ENCODE results near the gene ZNF438.

Gene ZNF438

GRCh38 chr10:30897547-30897946, 134.1 kb downstream of the ZNF438 start:
- in situ Hi-C loops (cut with MboI; ENCODE audit: low sequenced_read_pairs): no loop called here

GRCh38 chr10:30897048-30897447, 134.6 kb downstream of the ZNF438 start:
- in situ Hi-C loops (cut with MboI; ENCODE audit: low sequenced_read_pairs): no loop called here

- in situ Hi-C loops (cut with MboI; ENCODE audit: low sequenced_read_pairs): no loop called here
Observed at GRCh38 chr10:30894221-30894620, 137.4 kb downstream of the ZNF438 start.

GRCh38 chr10:30893208-30893607, 138.5 kb downstream of the ZNF438 start:
- in situ Hi-C loops (cut with MboI; ENCODE audit: low sequenced_read_pairs): no loop called here

GRCh38 chr10:30887839-30888238, 143.8 kb downstream of the ZNF438 start:
- in situ Hi-C loops (cut with MboI; ENCODE audit: low sequenced_read_pairs): no loop called here

- in situ Hi-C loops (cut with MboI; ENCODE audit: low sequenced_read_pairs): no loop called here
Observed at GRCh38 chr10:30885423-30885822, 146.2 kb downstream of the ZNF438 start.

GRCh38 chr10:30883751-30884150, 147.9 kb downstream of the ZNF438 start:
- in situ Hi-C loops (cut with MboI; ENCODE audit: low sequenced_read_pairs): no loop called here

- in situ Hi-C loops (cut with MboI; ENCODE audit: low sequenced_read_pairs): no loop called here
Observed at GRCh38 chr10:30883116-30883515, 148.5 kb downstream of the ZNF438 start.

- in situ Hi-C loops (cut with MboI; ENCODE audit: low sequenced_read_pairs): no loop called here
Observed at GRCh38 chr10:30882281-30882680, 149.4 kb downstream of the ZNF438 start.

- in situ Hi-C loops (cut with MboI; ENCODE audit: low sequenced_read_pairs): no loop called here
Observed at GRCh38 chr10:30878920-30879319, 152.7 kb downstream of the ZNF438 start.

- in situ Hi-C loops (cut with MboI; ENCODE audit: low sequenced_read_pairs): no loop called here
Observed at GRCh38 chr10:30877111-30877510, 154.6 kb downstream of the ZNF438 start.

GRCh38 chr10:30873411-30873810, 158.3 kb downstream of the ZNF438 start:
- in situ Hi-C loops (cut with MboI; ENCODE audit: low sequenced_read_pairs): no loop called here

- in situ Hi-C loops (cut with MboI; ENCODE audit: low sequenced_read_pairs): no loop called here
Observed at GRCh38 chr10:30870896-30871295, 160.8 kb downstream of the ZNF438 start.

GRCh38 chr10:30869566-30869965, 162.1 kb downstream of the ZNF438 start:
- in situ Hi-C loops (cut with MboI; ENCODE audit: low sequenced_read_pairs): no loop called here

GRCh38 chr10:30868611-30869010, 163.1 kb downstream of the ZNF438 start:
- in situ Hi-C loops (cut with MboI; ENCODE audit: low sequenced_read_pairs): no loop called here

GRCh38 chr10:30866896-30867295, 164.8 kb downstream of the ZNF438 start:
- in situ Hi-C loops (cut with MboI; ENCODE audit: low sequenced_read_pairs): no loop called here

- in situ Hi-C loops (cut with MboI; ENCODE audit: low sequenced_read_pairs): no loop called here
Observed at GRCh38 chr10:30865141-30865926, 166.3 kb downstream of the ZNF438 start.

- in situ Hi-C loops (cut with MboI; ENCODE audit: low sequenced_read_pairs): no loop called here
Observed at GRCh38 chr10:30863516-30864210, 168.0 kb downstream of the ZNF438 start.

GRCh38 chr10:30862486-30862885, 169.2 kb downstream of the ZNF438 start:
- in situ Hi-C loops (cut with MboI; ENCODE audit: low sequenced_read_pairs): no loop called here

GRCh38 chr10:30861976-30862375, 169.7 kb downstream of the ZNF438 start:
- in situ Hi-C loops (cut with MboI; ENCODE audit: low sequenced_read_pairs): no loop called here

- in situ Hi-C loops (cut with MboI; ENCODE audit: low sequenced_read_pairs): no loop called here
Observed at GRCh38 chr10:30861221-30861620, 170.4 kb downstream of the ZNF438 start.

GRCh38 chr10:30858499-30858898, 173.2 kb downstream of the ZNF438 start:
- in situ Hi-C loops (cut with MboI; ENCODE audit: low sequenced_read_pairs): no loop called here
